GM18909 (cell line): ENCODE results near the gene AIG1.

Experiments
- ATAC-seq: cut with Tn5 transposase; IDR thresholded peaks from one replicate; pipeline ENCODE4 v1.9.1; 2021; ENCODE audit warnings: mild to moderate bottlenecking; ENCODE audit not compliant: unreplicated experiment, poor library complexity

The AIG1 gene

GRCh38 chr6:143385636-143386035, 324.9 kb downstream of the AIG1 start:
- no peak for ATAC-seq

- ATAC-seq = no peak
These were observed 329.6 kb downstream of the AIG1 start for GRCh38 chr6:143390278-143390677.
